Transverse colon (tissue), 4 donors: ENCODE results near the gene CCNG2. TPM values are rescaled to one million over a fixed set of nuclear protein-coding genes. Genes with fewer than 3 reads are reported as not detected.
"Not testable (repeated sequence)": the region's sequence is repeated elsewhere in the genome, so short reads cannot be mapped to it uniquely, and the experiment has no call there.

ENCODE experiments used
- DNase-seq: peaks from one replicate; pipeline ENCODE4 v3.0.0-alpha.2; 2019
- H3K27ac ChIP-seq, 4 donors: fragments of 200-600 bp; sonication (generic); 2 replicates each; pipeline ENCODE4 v1.5.1; 2016 to 2018; ENCODE audit warnings: inconsistent platforms in 4 of 4
- H3K27me3 ChIP-seq: fragments of 200-600 bp; sonication (generic); 2 replicates; pipeline ENCODE4 v1.5.1; 2017; ENCODE audit warnings: inconsistent platforms
- H3K36me3 ChIP-seq, 4 donors: fragments of 200-600 bp; sonication (generic); 2 replicates each; pipeline ENCODE4 v1.5.1; 2017 to 2019; ENCODE audit warnings: inconsistent platforms in 4 of 4
- H3K4me1 ChIP-seq, 4 donors: fragments of 200-600 bp; sonication (generic); 2 replicates each; pipeline ENCODE4 v1.5.1; 2017 to 2020; ENCODE audit warnings: inconsistent platforms in 4 of 4
- H3K4me3 ChIP-seq, 4 donors: fragments of 200-600 bp; sonication (generic); 1 replicate in 1 of 4; 2 replicates in 3 of 4; pipeline versions ENCODE4 v1.5.1 to v1.6.1; 2017 to 2019; ENCODE audit warnings: inconsistent platforms in 4 of 4
- H3K9me3 ChIP-seq, 2 donors: fragments of 200-600 bp; sonication (generic); 2 replicates each; pipeline ENCODE4 v1.5.1; 2017 to 2019; ENCODE audit warnings: inconsistent platforms in 2 of 2
- CTCF ChIP-seq, 5 experiments: fragments of 200-600 bp in 3 of 5; fragments of 450-650 bp in 2 of 5; sonication (generic) in 3 of 5; IDR thresholded peaks; 1 replicate in 2 of 5; 2 replicates in 3 of 5; pipeline ENCODE4 v1.5.1; 2016 to 2017; ENCODE audit warnings: antibody characterized with exemption in 5 of 5, inconsistent platforms in 3 of 5, mild to moderate bottlenecking in 2 of 5, moderate library complexity in 1 of 5
- EP300 ChIP-seq: sonication (generic); formaldehyde crosslinking; IDR thresholded peaks from one replicate; pipeline ENCODE4 v1.6.1; 2017; ENCODE audit warnings: antibody characterized with exemption, low read depth
- POLR2A ChIP-seq: fragments of 450-650 bp; IDR thresholded peaks from one replicate; pipeline ENCODE4 v1.6.1; 2016; ENCODE audit warnings: antibody characterized with exemption, mild to moderate bottlenecking, moderate library complexity
- POLR2AphosphoS5 ChIP-seq, 3 donors: sonication (generic); formaldehyde crosslinking; IDR thresholded peaks; one replicate each; pipeline ENCODE4 v1.6.1; 2016; ENCODE audit warnings: antibody characterized with exemption in 3 of 3
- WGBS, 2 donors: methylation state at CpG; one replicate each; pipeline ENCODE4 v1.1.5; 2018; ENCODE audit warnings: low coverage in 1 of 2; 5-methylcytosine and 5-hydroxymethylcytosine counted together
- in situ Hi-C, 4 donors: fragments of 200-750 bp; cut with MboI; loops; one replicate each; pipeline versions ENCODE4 v1.15.0 to v1.15.1; 2017; ENCODE audit warnings: low sequenced_read_pairs in 3 of 4, low pct_ligation_motif_present in 1 of 4, low pct_unique_long_range_greater_than_20kb in 1 of 4
- intact Hi-C: fragments of 100-400 bp; cut with DNase I; formaldehyde crosslinking; loops from one replicate; pipeline ENCODE4 v1.15.1; 2023; ENCODE audit warnings: low total_unique reads
- total RNA-seq, 4 donors: library from RNA; depleted of rRNA; stranded (reverse); fragments of >200 nt; gene quantifications; one replicate each; pipeline ENCODE4 v1.1.0, GENCODE V29; 2016

CCNG2 gene
- total RNA-seq, 4 donors from 2014 or later = 55.4 to 114 (median 79.4) TPM

GRCh38 chr4:77127837-77128621 lies 29.0 kb upstream of the CCNG2 start:
- no peak for DNase-seq
- intact Hi-C loops = no loop called here
- H3K9me3 ChIP-seq = no peaks in the 10 kb centered on the region
- H3K27me3 ChIP-seq = no peaks in the 10 kb centered on the region
- TF ChIP-seq POLR2A = no peak
- TF ChIP-seq CTCF (IDR thresholded peaks at IDR 0.05) = no peak
- TF ChIP-seq EP300 = no peak
- TF ChIP-seq POLR2AphosphoS5 (IDR thresholded peaks at IDR 0.05) = no peak
- no peak overlapping the region for H3K4me3 ChIP-seq
- 0 to 58% methylated on average over 1 to 11 of the region's 11 CpGs for WGBS, 2 donors
- no peaks in the 10 kb centered on the region for H3K36me3 ChIP-seq
- H3K27ac ChIP-seq = peak overlapping the region in 2 of 4 donors; percentile 48 to 68
- peaks cover 0 to 17% (median 4%) of the 10 kb centered on the region in 4 donors for H3K4me1 ChIP-seq
- in situ Hi-C loops = no loop called here

GRCh38 chr4:77132652-77133312 lies 24.2 kb upstream of the CCNG2 start:
- H3K4me1 ChIP-seq = peaks cover 0 to 12% (median 4%) of the 10 kb centered on the region in 4 donors

GRCh38 chr4:77137448-77137847 lies 19.6 kb upstream of the CCNG2 start:
- H3K27ac ChIP-seq, DNase-seq, H3K27me3 ChIP-seq, in situ Hi-C loops, H3K4me3 ChIP-seq, H3K36me3 ChIP-seq, H3K9me3 ChIP-seq, intact Hi-C loops: not testable (repeated sequence)
- H3K4me1 ChIP-seq = peaks cover 0 to 13% (median under 1%) of the 10 kb centered on the region in 4 donors
- WGBS, 2 donors = 54 to 61% methylated on average over 6 of the region's 6 CpGs

More at GRCh38 chr4:77132652-77133312, 24.2 kb upstream of the CCNG2 start:
- Histone ChIP-seq H3K36me3 (no peaks in the 10 kb centered on the region), H3K4me3 (no peak overlapping the region), H3K27ac (no peak overlapping the region), H3K9me3 (no peaks in the 10 kb centered on the region), H3K27me3 (no peaks in the 10 kb centered on the region)
- in situ Hi-C loops (no loop called here), intact Hi-C loops (no loop called here)
- no peak for DNase-seq
- WGBS, 2 donors = 78 to 82% methylated on average over 1 of the region's 1 CpG
- TF ChIP-seq EP300 (no peak), POLR2A (no peak), POLR2AphosphoS5 (IDR thresholded peaks at IDR 0.05) (no peak)

GRCh38 chr4:77141964-77142645 lies 14.9 kb upstream of the CCNG2 start:
- 39 to 45% methylated on average over 3 to 6 of the region's 6 CpGs for WGBS, 2 donors
- intact Hi-C loops = no loop called here
- in situ Hi-C loops = no loop called here

More at GRCh38 chr4:77141964-77142645, 14.9 kb upstream of the CCNG2 start:
- Histone ChIP-seq H3K4me1 (peaks cover 3 to 51% (median 25%) of the 10 kb centered on the region in 4 donors), H3K36me3 (no peaks in the 10 kb centered on the region), H3K4me3 (no peak overlapping the region), H3K27me3 (no peaks in the 10 kb centered on the region), H3K9me3 (no peaks in the 10 kb centered on the region), H3K27ac (peak overlapping the region; percentile 52 to 71 (median 70))
- no peak for TF ChIP-seq POLR2AphosphoS5 (IDR thresholded peaks at IDR 0.05)
- TF ChIP-seq POLR2A = no peak
- no peak for TF ChIP-seq CTCF (IDR thresholded peaks at IDR 0.05)
- no peak for TF ChIP-seq EP300
- DNase-seq = no peak
